ENCODE data around the gene PCDH10.

- TF ChIP-seq CTCF (IDR thresholded peaks at IDR 0.05; ENCODE audit: insufficient read depth, low read length, poor library complexity, severe bottlenecking) (no peak), EZH2phosphoT487 (conservative IDR thresholded peaks at IDR 0.05; ENCODE audit: low read length) (no peak)
Measured at GRCh38 chr4:133208694-133209285, 59.7 kb downstream of the PCDH10 start.

Measured in SU-DHL-6 (cell line).